CD4-positive, CD25-positive, alpha-beta regulatory T cell (primary cell): ENCODE measurements around the gene CCDC136. TPM values are rescaled to one million over a fixed set of nuclear protein-coding genes. Genes with fewer than 3 reads are reported as not detected.

ENCODE experiments used
- ATAC-seq, 2 donors: fragments of 150-1000 bp; cut with Tn5 transposase; one replicate each; pipeline ENCODE4 v1.10.0; 2021; ENCODE audit warnings: low read depth in 2 of 2, moderate number of reproducible peaks in 2 of 2, moderate library complexity in 1 of 2
- DNase-seq, 3 donors: peaks; one replicate each; pipeline versions ENCODE4 v3.0.0 to v3.0.0-alpha.2; 2012 to 2022; ENCODE audit warnings: mixed read lengths in 1 of 3
- H3K27ac ChIP-seq: one replicate; pipeline ENCODE4 v1.7.0; 2013; ENCODE audit warnings: mild to moderate bottlenecking, low read length; ENCODE audit not compliant: insufficient read depth, poor library complexity, severe bottlenecking
- H3K27me3 ChIP-seq: one replicate; pipeline ENCODE4 v1.7.0; 2013; ENCODE audit warnings: low read length; ENCODE audit not compliant: control insufficient read depth, insufficient read depth
- H3K36me3 ChIP-seq: one replicate; pipeline ENCODE4 v1.7.0; 2013; ENCODE audit warnings: mild to moderate bottlenecking, low read length, moderate library complexity; ENCODE audit not compliant: control insufficient read depth, insufficient read depth
- H3K4me1 ChIP-seq: 2 replicates; pipeline ENCODE4 v1.7.0; 2013; ENCODE audit warnings: mild to moderate bottlenecking, low read length; ENCODE audit not compliant: insufficient read depth, control insufficient read depth, poor library complexity, severe bottlenecking
- H3K4me3 ChIP-seq: one replicate; pipeline ENCODE4 v1.7.0; 2013; ENCODE audit warnings: low read depth, mild to moderate bottlenecking, low read length, moderate library complexity
- H3K9me3 ChIP-seq, 2 experiments: 1 replicate in 1 of 2; 2 replicates in 1 of 2; pipeline ENCODE4 v1.7.0; 2013; ENCODE audit warnings: low read length in 2 of 2, mild to moderate bottlenecking in 1 of 2, moderate library complexity in 1 of 2; ENCODE audit not compliant: control insufficient read depth in 2 of 2
- H3K27ac Mint-ChIP-seq, 3 donors: one replicate each; pipeline ENCODE4 v1.8.0; 2020 to 2022; ENCODE audit warnings: mild to moderate bottlenecking in 3 of 3, mixed read lengths in 3 of 3, moderate library complexity in 2 of 3
- H3K27me3 Mint-ChIP-seq: one replicate; pipeline ENCODE4 v1.8.0; 2022; ENCODE audit warnings: mild to moderate bottlenecking, mixed read lengths
- H3K36me3 Mint-ChIP-seq: one replicate; pipeline ENCODE4 v1.8.0; 2020; ENCODE audit warnings: mixed read lengths
- H3K4me1 Mint-ChIP-seq, 4 donors: one replicate each; pipeline ENCODE4 v1.8.0; 2020 to 2022; ENCODE audit warnings: mixed read lengths in 4 of 4, mild to moderate bottlenecking in 1 of 4
- H3K4me3 Mint-ChIP-seq, 4 donors: one replicate each; pipeline ENCODE4 v1.8.0; 2020 to 2022; ENCODE audit warnings: mild to moderate bottlenecking in 4 of 4, mixed read lengths in 4 of 4, moderate library complexity in 3 of 4
- H3K9me3 Mint-ChIP-seq, 7 donors: one replicate each; pipeline ENCODE4 v1.8.0; 2020 to 2022; ENCODE audit warnings: mixed read lengths in 7 of 7, mild to moderate bottlenecking in 3 of 7, moderate library complexity in 2 of 7
- polyA plus RNA-seq, 4 donors: library from polyadenylated mRNA; unstranded; fragments of 300-500 nt; fragmentation: Illumina TruSeq; gene quantifications; one replicate each; pipeline ENCODE4 v1.2.3, GENCODE V29; 2021
- total RNA-seq: library from RNA; stranded (reverse); gene quantifications from one replicate; pipeline ENCODE4 v1.2.3, GENCODE V29; 2022

Gene CCDC136
- total and polyA plus RNA-seq, 5 donors from 2014 or later: 0.48 to 14.1 (median 1.5) TPM

DNA sequence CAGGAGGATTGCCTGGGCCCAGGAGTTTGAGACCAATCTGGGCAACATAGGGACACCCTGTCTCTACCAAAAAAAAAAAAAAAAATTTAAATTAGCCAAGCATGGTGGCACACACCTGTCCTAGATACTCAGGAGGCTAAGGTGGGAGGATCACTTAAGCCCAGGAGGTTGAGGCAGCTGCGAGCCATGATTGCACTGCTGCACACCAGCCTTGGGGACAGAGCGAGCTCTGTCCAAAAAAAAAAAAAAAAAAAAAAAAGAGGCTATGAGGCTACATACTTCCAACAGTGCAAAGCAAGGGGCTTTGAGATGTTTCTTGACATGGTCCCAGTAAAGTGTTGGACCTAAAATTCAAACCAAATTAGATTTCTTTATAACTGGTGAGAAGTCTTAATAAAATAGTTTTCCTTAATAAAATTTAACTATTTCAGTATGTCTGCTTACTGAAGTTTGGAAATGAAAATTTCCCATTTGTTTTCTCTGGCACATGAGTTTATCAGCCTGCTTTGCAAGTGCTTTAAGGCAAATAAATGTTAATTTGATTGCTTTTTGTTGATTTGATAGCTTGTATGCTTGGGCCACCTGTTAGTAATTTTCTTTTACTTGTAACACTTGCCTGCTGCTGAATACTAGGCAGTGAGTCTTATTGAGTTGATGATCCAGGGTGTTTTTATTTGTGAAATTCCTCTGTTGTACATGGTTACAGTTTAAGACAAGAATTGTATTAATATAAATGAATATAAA, 36.5 kb upstream of the CCDC136 start:
- DNase-seq: no peak
- Mint-ChIP-seq H3K4me3 (no peak overlapping the region), H3K4me1 (peaks cover 0 to 9% (median 5%) of the 10 kb centered on the region in 4 donors), H3K9me3 (no peaks in the 10 kb centered on the region), H3K27me3 (no peaks in the 10 kb centered on the region), H3K36me3 (peaks cover 32% of the 10 kb centered on the region), H3K27ac (no peak overlapping the region)
- H3K27me3 ChIP-seq: no peaks in the 10 kb centered on the region
- no peak overlapping the region for H3K27ac ChIP-seq
- H3K4me3 ChIP-seq: no peak overlapping the region
- H3K4me1 ChIP-seq: no peaks in the 10 kb centered on the region
- peaks cover 62% of the 10 kb centered on the region for H3K36me3 ChIP-seq
- H3K9me3 ChIP-seq: no peaks in the 10 kb centered on the region
- ATAC-seq: no peak

- DNase-seq: no peak
- Histone ChIP-seq H3K27me3 (no peaks in the 10 kb centered on the region), H3K36me3 (peaks cover 59% of the 10 kb centered on the region), H3K4me3 (no peak overlapping the region), H3K9me3 (no peaks in the 10 kb centered on the region), H3K4me1 (no peaks in the 10 kb centered on the region), H3K27ac (no peak overlapping the region)
- Mint-ChIP-seq H3K36me3 (peaks cover 32% of the 10 kb centered on the region), H3K4me1 (peaks cover 0 to 6% (median 4%) of the 10 kb centered on the region in 4 donors), H3K4me3 (no peak overlapping the region), H3K27ac (no peak overlapping the region), H3K9me3 (no peaks in the 10 kb centered on the region), H3K27me3 (no peaks in the 10 kb centered on the region)
- ATAC-seq: no peak
Measured at GRCh38 chr7:128755819-128756476, 35.8 kb upstream of the CCDC136 start.

GRCh38 chr7:128757203-128757602, 34.6 kb upstream of the CCDC136 start:
- Mint-ChIP-seq H3K27ac (peak overlapping the region in 1 of 3 donors; percentile 3), H3K9me3 (no peaks in the 10 kb centered on the region), H3K4me1 (peaks cover 0 to 8% (median 5%) of the 10 kb centered on the region in 4 donors), H3K27me3 (no peaks in the 10 kb centered on the region), H3K4me3 (no peak overlapping the region), H3K36me3 (peaks cover 37% of the 10 kb centered on the region)
- H3K4me3 ChIP-seq: no peak overlapping the region
- DNase-seq (no peak), ATAC-seq (no peak)
- peaks cover 70% of the 10 kb centered on the region for H3K36me3 ChIP-seq
- no peaks in the 10 kb centered on the region for H3K27me3 ChIP-seq
- H3K27ac ChIP-seq: no peak overlapping the region
- no peaks in the 10 kb centered on the region for H3K9me3 ChIP-seq
- no peaks in the 10 kb centered on the region for H3K4me1 ChIP-seq

GRCh38 chr7:128758553-128758952, 33.2 kb upstream of the CCDC136 start:
- no peaks in the 10 kb centered on the region for H3K27me3 Mint-ChIP-seq
- H3K27ac Mint-ChIP-seq: peak overlapping the region in 2 of 3 donors; percentile 3 to 31
- no peaks in the 10 kb centered on the region for H3K4me1 ChIP-seq
- H3K4me3 Mint-ChIP-seq: no peak overlapping the region
- no peak overlapping the region for H3K27ac ChIP-seq
- DNase-seq (no peak), ATAC-seq (no peak)
- no peaks in the 10 kb centered on the region for H3K27me3 ChIP-seq
- no peaks in the 10 kb centered on the region for H3K9me3 ChIP-seq
- peaks cover 65% of the 10 kb centered on the region for H3K36me3 ChIP-seq
- peaks cover 36% of the 10 kb centered on the region for H3K36me3 Mint-ChIP-seq
- peaks cover 0 to 4% (median under 1%) of the 10 kb centered on the region in 4 donors for H3K4me1 Mint-ChIP-seq
- H3K9me3 Mint-ChIP-seq: no peaks in the 10 kb centered on the region
- no peak overlapping the region for H3K4me3 ChIP-seq

DNA sequence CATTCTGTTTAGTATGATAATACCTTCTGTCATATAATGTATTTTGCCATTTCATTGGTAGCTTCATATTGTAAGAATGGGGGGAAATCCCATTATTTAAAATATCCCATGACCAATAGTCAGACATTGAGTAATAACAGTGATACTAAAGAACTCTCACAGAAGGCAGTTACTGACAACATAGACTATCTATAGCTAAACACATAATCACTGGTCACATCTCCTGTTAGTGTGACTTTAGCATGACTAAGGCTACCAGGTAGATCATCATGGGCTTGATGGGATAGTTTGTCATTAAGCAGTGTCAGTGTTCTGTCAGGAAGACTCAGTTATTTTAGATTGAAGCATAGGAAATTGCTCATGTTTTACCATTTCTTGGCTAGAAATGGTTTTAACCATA, 32.5 kb upstream of the CCDC136 start:
- no peaks in the 10 kb centered on the region for H3K4me1 ChIP-seq
- Mint-ChIP-seq H3K4me3 (no peak overlapping the region), H3K27ac (no peak overlapping the region), H3K4me1 (peaks cover 0 to 4% (median under 1%) of the 10 kb centered on the region in 4 donors), H3K36me3 (peaks cover 30% of the 10 kb centered on the region), H3K9me3 (no peaks in the 10 kb centered on the region), H3K27me3 (no peaks in the 10 kb centered on the region)
- no peaks in the 10 kb centered on the region for H3K9me3 ChIP-seq
- no peak overlapping the region for H3K4me3 ChIP-seq
- H3K36me3 ChIP-seq: peaks cover 64% of the 10 kb centered on the region
- DNase-seq: no peak
- no peak for ATAC-seq
- H3K27ac ChIP-seq: no peak overlapping the region
- no peaks in the 10 kb centered on the region for H3K27me3 ChIP-seq

- DNase-seq: no peak
- Mint-ChIP-seq H3K9me3 (no peaks in the 10 kb centered on the region), H3K4me3 (no peak overlapping the region), H3K27me3 (no peaks in the 10 kb centered on the region), H3K4me1 (peaks cover 0 to 4% (median 0%) of the 10 kb centered on the region in 4 donors), H3K27ac (no peak overlapping the region), H3K36me3 (peaks cover 31% of the 10 kb centered on the region)
- Histone ChIP-seq H3K27me3 (no peaks in the 10 kb centered on the region), H3K36me3 (peaks cover 55% of the 10 kb centered on the region), H3K9me3 (no peaks in the 10 kb centered on the region), H3K4me3 (no peak overlapping the region), H3K4me1 (no peaks in the 10 kb centered on the region), H3K27ac (no peak overlapping the region)
- no peak for ATAC-seq
Measured at GRCh38 chr7:128763541-128763940, 28.2 kb upstream of the CCDC136 start.

GRCh38 chr7:128767475-128768110, 24.2 kb upstream of the CCDC136 start:
- peak overlapping the region in 1 of 4 donors; percentile 38 for H3K4me3 Mint-ChIP-seq
- Histone ChIP-seq H3K27ac (no peak overlapping the region), H3K27me3 (no peaks in the 10 kb centered on the region), H3K9me3 (no peaks in the 10 kb centered on the region), H3K36me3 (peaks cover 55% of the 10 kb centered on the region), H3K4me1 (no peaks in the 10 kb centered on the region), H3K4me3 (no peak overlapping the region)
- peaks cover 55% of the 10 kb centered on the region for H3K36me3 Mint-ChIP-seq
- no peak overlapping the region for H3K27ac Mint-ChIP-seq
- ATAC-seq (no peak), DNase-seq (no peak)
- H3K27me3 Mint-ChIP-seq: no peaks in the 10 kb centered on the region
- H3K4me1 Mint-ChIP-seq: no peaks in the 10 kb centered on the region
- no peaks in the 10 kb centered on the region for H3K9me3 Mint-ChIP-seq
